Measurements from ENCODE around the gene NR5A2.

DNA sequence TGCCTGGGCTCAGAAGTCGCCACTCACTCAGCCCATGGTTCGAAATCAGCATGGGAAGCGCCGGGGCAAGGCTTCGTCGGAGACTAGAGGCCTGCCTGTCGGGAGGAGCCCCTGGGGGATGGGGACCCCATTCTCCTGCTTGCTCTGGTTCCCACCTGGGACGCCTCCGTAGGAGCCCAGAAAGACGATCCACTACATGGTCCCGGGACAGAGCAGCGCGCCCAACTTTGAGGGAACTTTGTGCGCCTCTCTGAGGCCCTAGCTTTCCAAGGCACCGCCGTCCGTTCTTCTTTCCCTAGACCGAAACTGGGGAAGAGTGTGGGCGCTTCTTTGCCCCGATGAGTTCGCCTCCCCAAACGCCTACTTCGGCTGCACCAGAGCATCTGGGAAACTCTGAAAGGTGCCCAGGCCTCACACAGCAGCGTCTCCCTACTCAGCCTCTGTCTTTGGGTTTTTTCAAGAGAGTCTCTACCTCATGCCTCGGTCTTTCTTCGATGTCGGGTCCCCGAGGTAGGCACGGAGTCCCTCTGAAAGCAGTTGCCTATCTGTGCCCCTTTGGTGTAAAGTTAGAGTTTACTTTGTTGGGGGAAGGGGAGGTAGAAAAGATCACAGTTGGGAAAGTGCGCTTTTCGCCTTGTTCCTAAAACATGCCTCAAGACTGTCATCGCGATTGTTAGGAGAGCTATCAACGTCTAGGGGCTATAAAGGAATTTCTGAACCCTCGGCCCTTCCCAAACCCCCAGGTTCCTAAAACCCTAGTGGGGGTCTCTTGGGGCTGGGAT is 14.0 kb downstream of the NR5A2 start:
- TF ChIP-seq SUZ12 (IDR thresholded peaks at IDR 0.05; ENCODE audit: extremely low read depth, insufficient read depth, insufficient read length) (no peak), ZNF274 (IDR thresholded peaks at IDR 0.05; ENCODE audit: low read depth, low read length) (no peak)
